Measurements from ENCODE around the gene PPL.
A peak's percentile ranks its signal among the peaks of the same experiment; 100 is the strongest.
"Not testable (repeated sequence)": the region's sequence is repeated elsewhere in the genome, so short reads cannot be mapped to it uniquely, and the experiment has no call there.

PPL gene

GRCh38 chr16:4966736-4967453, 29.9 kb upstream of the PPL start:
- H3K27ac Mint-ChIP-seq: no peak overlapping the region
- no peaks in the 10 kb centered on the region for H3K9me3 Mint-ChIP-seq
- H3K4me1 Mint-ChIP-seq: no peaks in the 10 kb centered on the region
- no peaks in the 10 kb centered on the region for H3K36me3 Mint-ChIP-seq
- H3K4me3 Mint-ChIP-seq: no peak overlapping the region
- H3K27me3 Mint-ChIP-seq: peaks cover 2% of the 10 kb centered on the region

- peaks cover 11% of the 10 kb centered on the region for H3K27me3 Mint-ChIP-seq
- H3K27ac Mint-ChIP-seq, H3K36me3 Mint-ChIP-seq: not testable (repeated sequence)
These were observed 26.6 kb upstream of the PPL start for GRCh38 chr16:4963527-4963926.

GRCh38 chr16:4962716-4963115, 25.8 kb upstream of the PPL start:
- H3K4me3 Mint-ChIP-seq: no peak overlapping the region
- no peak overlapping the region for H3K27ac Mint-ChIP-seq
- H3K9me3 Mint-ChIP-seq: no peaks in the 10 kb centered on the region
- H3K36me3 Mint-ChIP-seq: no peaks in the 10 kb centered on the region
- peaks cover 8% of the 10 kb centered on the region for H3K4me1 Mint-ChIP-seq
- peaks cover 13% of the 10 kb centered on the region for H3K27me3 Mint-ChIP-seq

More at GRCh38 chr16:4963527-4963926, 26.6 kb upstream of the PPL start:
- H3K9me3 Mint-ChIP-seq, H3K4me1 Mint-ChIP-seq, H3K4me3 Mint-ChIP-seq: not testable (repeated sequence)

GRCh38 chr16:4960579-4960978, 23.6 kb upstream of the PPL start:
- H3K9me3 Mint-ChIP-seq: no peaks in the 10 kb centered on the region

GRCh38 chr16:4958510-4959438, 21.8 kb upstream of the PPL start:
- Mint-ChIP-seq H3K27ac (no peak overlapping the region), H3K36me3 (no peaks in the 10 kb centered on the region), H3K27me3 (peaks cover 16% of the 10 kb centered on the region), H3K9me3 (no peaks in the 10 kb centered on the region), H3K4me3 (peak overlapping the region; percentile 86), H3K4me1 (peaks cover 19% of the 10 kb centered on the region)

More at GRCh38 chr16:4960579-4960978, 23.6 kb upstream of the PPL start:
- H3K4me1 Mint-ChIP-seq: peaks cover 19% of the 10 kb centered on the region
- peaks cover 13% of the 10 kb centered on the region for H3K27me3 Mint-ChIP-seq
- no peak overlapping the region for H3K4me3 Mint-ChIP-seq
- H3K27ac Mint-ChIP-seq: no peak overlapping the region
- H3K36me3 Mint-ChIP-seq: no peaks in the 10 kb centered on the region

- H3K27ac Mint-ChIP-seq: peak within 1 kb of the TSS; percentile 1
- H3K9me3 Mint-ChIP-seq: no peaks in the 10 kb centered on the region
These were observed 21.0 kb upstream of the PPL start, which contains the start of gene SEC14L5 for GRCh38 chr16:4957720-4958509. SEC14L5 (plus strand) TSS chr16:4958330; CDS start chr16:4959324, 994 bp downstream.

GRCh38 chr16:4957420-4957719, 20.4 kb upstream of the PPL start:
- H3K9me3 Mint-ChIP-seq: no peaks in the 10 kb centered on the region
- peak overlapping the region; percentile 86 for H3K4me3 Mint-ChIP-seq
- H3K27me3 Mint-ChIP-seq: peaks cover 16% of the 10 kb centered on the region
- H3K27ac Mint-ChIP-seq: peak overlapping the region; percentile 1
- H3K36me3 Mint-ChIP-seq: no peaks in the 10 kb centered on the region
- H3K4me1 Mint-ChIP-seq: peaks cover 19% of the 10 kb centered on the region

More at GRCh38 chr16:4957720-4958509, 21.0 kb upstream of the PPL start, which contains the start of gene SEC14L5:
- Mint-ChIP-seq H3K4me1 (peaks cover 19% of the 10 kb centered on the region), H3K36me3 (no peaks in the 10 kb centered on the region), H3K4me3 (peak within 1 kb of the TSS; percentile 86), H3K27me3 (peaks cover 16% of the 10 kb centered on the region)

GRCh38 chr16:4954714-4955113, 17.8 kb upstream of the PPL start:
- Mint-ChIP-seq H3K9me3 (no peaks in the 10 kb centered on the region), H3K4me1 (peaks cover 19% of the 10 kb centered on the region), H3K27me3 (peaks cover 11% of the 10 kb centered on the region), H3K4me3 (no peak overlapping the region), H3K27ac (no peak overlapping the region), H3K36me3 (no peaks in the 10 kb centered on the region)

- not testable (repeated sequence) for H3K27ac Mint-ChIP-seq, H3K9me3 Mint-ChIP-seq, H3K4me3 Mint-ChIP-seq, H3K36me3 Mint-ChIP-seq, H3K4me1 Mint-ChIP-seq, H3K27me3 Mint-ChIP-seq
These were observed 14.6 kb upstream of the PPL start for GRCh38 chr16:4951583-4951982.

- Mint-ChIP-seq H3K4me1 (no peaks in the 10 kb centered on the region), H3K27ac (no peak overlapping the region), H3K4me3 (no peak overlapping the region), H3K9me3 (no peaks in the 10 kb centered on the region), H3K27me3 (peaks cover 2% of the 10 kb centered on the region), H3K36me3 (no peaks in the 10 kb centered on the region)
These were observed 13.0 kb upstream of the PPL start for GRCh38 chr16:4949986-4950385.

- H3K27ac Mint-ChIP-seq: no peak overlapping the region
- H3K4me1 Mint-ChIP-seq: no peaks in the 10 kb centered on the region
- no peaks in the 10 kb centered on the region for H3K9me3 Mint-ChIP-seq
- H3K4me3 Mint-ChIP-seq: no peak overlapping the region
- H3K27me3 Mint-ChIP-seq: peaks cover 2% of the 10 kb centered on the region
- no peaks in the 10 kb centered on the region for H3K36me3 Mint-ChIP-seq
These were observed 12.2 kb upstream of the PPL start for GRCh38 chr16:4948903-4949766.

GRCh38 chr16:4947722-4948503, 11.0 kb upstream of the PPL start:
- peaks cover 2% of the 10 kb centered on the region for H3K27me3 Mint-ChIP-seq
- H3K27ac Mint-ChIP-seq: no peak overlapping the region
- H3K36me3 Mint-ChIP-seq: no peaks in the 10 kb centered on the region
- no peaks in the 10 kb centered on the region for H3K4me1 Mint-ChIP-seq
- H3K4me3 Mint-ChIP-seq: no peak overlapping the region
- H3K9me3 Mint-ChIP-seq: no peaks in the 10 kb centered on the region

GRCh38 chr16:4946917-4947316, 10.0 kb upstream of the PPL start:
- no peaks in the 10 kb centered on the region for H3K4me1 Mint-ChIP-seq
- no peak overlapping the region for H3K27ac Mint-ChIP-seq
- H3K4me3 Mint-ChIP-seq: no peak overlapping the region
- H3K9me3 Mint-ChIP-seq: no peaks in the 10 kb centered on the region
- H3K36me3 Mint-ChIP-seq: no peaks in the 10 kb centered on the region
- peaks cover 2% of the 10 kb centered on the region for H3K27me3 Mint-ChIP-seq

Measured in activated naive CD4-positive, alpha-beta T cell treated with anti-CD3 and anti-CD28 coated beads, Interleukin-2, amount 50 U/mL, for 24 hours (primary cell).